ENCODE data around the gene NEB.
"Not testable (repeated sequence)": the region's sequence is repeated elsewhere in the genome, so short reads cannot be mapped to it uniquely, and the experiment has no call there.

NEB gene

DNA sequence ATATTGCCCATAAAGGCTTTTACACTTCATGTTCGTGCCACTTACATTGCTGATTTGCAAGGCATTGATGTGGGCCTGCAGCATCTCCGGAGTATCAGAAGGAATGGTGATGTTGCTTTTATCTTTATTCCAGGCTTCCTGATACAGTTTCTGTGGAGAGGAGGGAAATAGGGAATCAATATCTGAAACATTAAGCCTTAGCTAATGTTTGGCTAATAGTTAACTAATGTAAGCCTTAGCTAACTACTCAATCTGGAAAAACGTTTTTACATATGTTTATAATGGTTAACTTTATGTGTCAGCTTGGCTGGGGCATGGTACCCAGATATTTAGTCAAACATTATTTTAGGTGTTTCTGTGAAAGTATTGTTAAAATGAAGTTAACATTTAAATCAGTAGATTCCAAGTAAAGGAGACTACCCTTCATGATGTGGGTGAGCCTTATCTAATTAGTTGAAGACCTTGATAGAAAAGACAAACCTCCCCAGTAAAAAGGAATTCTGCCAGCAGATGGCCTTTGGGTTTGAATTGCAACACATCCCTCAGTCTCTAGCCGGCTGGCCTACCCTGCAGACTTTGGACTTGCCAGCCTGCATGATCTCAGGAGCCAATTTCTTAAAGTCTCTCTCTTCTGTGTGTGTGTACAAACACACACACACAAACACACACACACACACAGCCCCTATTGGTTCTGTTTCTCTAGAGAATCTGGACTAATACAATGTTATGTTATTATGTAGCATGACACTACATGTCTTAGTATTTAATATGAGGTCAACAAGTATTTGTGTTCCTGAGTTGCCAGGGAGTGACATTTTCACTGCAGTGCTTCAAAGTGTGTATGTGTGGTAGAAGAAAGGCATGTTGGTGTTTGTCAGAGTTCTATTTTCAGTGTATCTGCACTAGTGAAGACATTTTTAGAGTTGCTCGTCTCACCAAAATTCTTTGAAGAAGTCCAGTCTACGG, 126.5 kb downstream of the NEB start:
- not testable (repeated sequence) for DNase-seq

DNA sequence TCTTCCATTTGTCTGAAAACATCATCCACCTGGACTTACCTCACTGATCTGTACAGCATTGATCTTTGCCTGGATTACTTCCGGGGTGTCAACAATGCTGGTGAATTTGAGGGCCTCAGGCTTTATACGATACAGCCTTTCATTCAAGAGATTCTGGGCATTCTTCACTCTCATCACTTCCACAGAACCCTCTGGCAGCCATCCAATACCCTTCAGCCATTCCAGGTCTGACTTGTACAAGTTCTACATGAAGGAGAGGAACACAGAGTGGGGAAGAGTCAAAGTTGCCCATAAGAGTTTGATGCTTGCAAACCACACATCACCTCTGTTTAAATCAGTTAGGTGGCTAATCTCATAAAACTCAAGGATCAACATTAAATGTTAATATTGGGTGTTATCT, 130.7 kb downstream of the NEB start:
- DNase-seq: not testable (repeated sequence)

DNA sequence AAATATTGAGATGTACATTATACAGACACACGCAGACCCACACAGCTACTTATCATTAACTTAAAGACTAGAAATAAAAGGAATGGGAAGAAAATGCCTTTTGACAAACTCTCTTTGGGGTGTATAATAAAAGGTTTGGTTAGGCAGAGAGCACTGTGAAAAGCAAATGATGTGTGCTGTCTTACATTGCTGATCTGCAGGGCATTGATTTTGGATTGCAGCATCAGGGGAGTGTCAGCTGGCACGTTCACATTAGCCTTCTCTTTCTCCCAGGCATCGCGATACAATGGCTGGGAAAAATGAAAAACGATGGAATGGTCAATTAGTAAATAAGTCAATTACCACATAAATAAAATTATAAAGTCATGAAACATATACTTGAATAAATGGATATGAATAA, 131.9 kb downstream of the NEB start:
- DNase-seq: not testable (repeated sequence)

DNA sequence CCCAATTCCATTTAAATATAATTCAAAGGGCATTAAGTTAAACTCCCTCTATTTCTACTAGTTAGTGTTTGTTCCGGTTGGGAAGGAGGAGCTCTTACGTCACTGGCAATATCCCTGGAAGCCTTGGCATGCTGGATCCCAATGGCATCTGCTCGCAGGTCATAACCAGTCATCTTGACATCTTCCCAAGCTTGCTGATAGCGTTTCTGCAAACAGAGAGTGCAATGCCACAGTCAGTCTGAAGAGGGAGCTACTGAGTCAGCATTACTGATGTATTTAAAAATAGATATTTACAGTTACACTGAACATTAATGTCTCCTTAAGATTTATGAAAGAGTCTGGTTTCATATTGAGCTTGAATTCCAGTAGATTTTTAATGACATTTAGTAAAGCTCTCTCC, 132.5 kb downstream of the NEB start:
- not testable (repeated sequence) for DNase-seq

DNA sequence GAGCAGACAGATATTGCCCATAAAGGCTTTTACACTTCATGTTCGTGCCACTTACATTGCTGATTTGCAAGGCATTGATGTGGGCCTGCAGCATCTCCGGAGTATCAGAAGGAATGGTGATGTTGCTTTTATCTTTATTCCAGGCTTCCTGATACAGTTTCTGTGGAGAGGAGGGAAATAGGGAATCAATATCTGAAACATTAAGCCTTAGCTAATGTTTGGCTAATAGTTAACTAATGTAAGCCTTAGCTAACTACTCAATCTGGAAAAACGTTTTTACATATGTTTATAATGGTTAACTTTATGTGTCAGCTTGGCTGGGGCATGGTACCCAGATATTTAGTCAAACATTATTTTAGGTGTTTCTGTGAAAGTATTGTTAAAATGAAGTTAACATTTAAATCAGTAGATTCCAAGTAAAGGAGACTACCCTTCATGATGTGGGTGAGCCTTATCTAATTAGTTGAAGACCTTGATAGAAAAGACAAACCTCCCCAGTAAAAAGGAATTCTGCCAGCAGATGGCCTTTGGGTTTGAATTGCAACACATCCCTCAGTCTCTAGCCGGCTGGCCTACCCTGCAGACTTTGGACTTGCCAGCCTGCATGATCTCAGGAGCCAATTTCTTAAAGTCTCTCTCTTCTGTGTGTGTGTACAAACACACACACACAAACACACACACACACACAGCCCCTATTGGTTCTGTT, 137.2 kb downstream of the NEB start:
- DNase-seq: not testable (repeated sequence)

DNA sequence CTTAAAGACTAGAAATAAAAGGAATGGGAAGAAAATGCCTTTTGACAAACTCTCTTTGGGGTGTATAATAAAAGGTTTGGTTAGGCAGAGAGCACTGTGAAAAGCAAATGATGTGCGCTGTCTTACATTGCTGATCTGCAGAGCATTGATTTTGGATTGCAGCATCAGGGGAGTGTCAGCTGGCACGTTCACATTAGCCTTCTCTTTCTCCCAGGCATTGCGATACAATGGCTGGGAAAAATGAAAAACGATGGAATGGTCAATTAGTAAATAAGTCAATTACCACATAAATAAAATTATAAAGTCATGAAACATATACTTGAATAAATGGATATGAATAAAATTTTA, 142.4 kb downstream of the NEB start:
- DNase-seq: not testable (repeated sequence)

DNA sequence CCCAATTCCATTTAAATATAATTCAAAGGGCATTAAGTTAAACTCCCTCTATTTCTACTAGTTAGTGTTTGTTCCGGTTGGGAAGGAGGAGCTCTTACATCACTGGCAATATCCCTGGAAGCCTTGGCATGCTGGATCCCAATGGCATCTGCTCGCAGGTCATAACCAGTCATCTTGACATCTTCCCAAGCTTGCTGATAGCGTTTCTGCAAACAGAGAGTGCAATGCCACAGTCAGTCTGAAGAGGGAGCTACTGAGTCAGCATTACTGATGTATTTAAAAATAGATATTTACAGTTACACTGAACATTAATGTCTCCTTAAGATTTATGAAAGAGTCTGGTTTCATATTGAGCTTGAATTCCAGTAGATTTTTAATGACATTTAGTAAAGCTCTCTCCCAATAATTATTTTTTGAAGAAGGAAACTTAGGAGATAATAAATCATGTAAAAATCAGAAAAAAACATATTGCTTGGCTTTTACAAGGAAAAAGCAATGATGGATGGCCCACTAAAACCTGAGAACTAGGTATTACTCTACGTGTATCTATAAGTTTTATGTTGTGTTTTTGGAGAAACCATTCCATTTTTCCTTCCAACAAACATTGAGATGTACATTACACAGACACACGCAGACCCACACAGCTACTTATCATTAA, 142.9 kb downstream of the NEB start:
- not testable (repeated sequence) for DNase-seq

DNA sequence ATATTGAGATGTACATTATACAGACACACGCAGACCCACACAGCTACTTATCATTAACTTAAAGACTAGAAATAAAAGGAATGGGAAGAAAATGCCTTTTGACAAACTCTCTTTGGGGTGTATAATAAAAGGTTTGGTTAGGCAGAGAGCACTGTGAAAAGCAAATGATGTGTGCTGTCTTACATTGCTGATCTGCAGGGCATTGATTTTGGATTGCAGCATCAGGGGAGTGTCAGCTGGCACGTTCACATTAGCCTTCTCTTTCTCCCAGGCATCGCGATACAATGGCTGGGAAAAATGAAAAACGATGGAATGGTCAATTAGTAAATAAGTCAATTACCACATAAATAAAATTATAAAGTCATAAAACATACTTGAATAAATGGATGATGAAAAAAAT, 153.0 kb downstream of the NEB start:
- not testable (repeated sequence) for DNase-seq

DNA sequence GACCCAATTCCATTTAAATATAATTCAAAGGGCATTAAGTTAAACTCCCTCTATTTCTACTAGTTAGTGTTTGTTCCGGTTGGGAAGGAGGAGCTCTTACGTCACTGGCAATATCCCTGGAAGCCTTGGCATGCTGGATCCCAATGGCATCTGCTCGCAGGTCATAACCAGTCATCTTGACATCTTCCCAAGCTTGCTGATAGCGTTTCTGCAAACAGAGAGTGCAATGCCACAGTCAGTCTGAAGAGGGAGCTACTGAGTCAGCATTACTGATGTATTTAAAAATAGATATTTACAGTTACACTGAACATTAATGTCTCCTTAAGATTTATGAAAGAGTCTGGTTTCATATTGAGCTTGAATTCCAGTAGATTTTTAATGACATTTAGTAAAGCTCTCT, 153.6 kb downstream of the NEB start:
- DNase-seq: not testable (repeated sequence)

DNA sequence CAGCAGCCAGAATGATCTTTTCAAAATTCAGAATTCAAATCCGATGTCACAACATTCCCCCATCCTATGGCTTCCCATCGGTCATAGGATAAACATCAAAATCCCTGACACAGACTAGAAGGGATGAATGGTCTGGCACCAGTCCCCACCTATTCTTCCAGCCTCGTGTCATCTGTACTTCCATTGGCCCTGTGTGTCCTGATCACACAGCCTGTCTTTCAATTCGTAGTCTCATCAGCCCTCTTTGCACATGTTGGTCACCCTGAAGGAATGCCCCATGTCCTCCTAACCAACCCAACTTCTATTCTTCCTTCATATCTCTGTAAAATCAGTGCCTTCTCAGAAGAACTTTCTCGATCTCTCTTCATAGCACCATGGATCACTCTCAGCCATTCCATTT, 157.2 kb downstream of the NEB start:
- no peak for DNase-seq

DNA sequence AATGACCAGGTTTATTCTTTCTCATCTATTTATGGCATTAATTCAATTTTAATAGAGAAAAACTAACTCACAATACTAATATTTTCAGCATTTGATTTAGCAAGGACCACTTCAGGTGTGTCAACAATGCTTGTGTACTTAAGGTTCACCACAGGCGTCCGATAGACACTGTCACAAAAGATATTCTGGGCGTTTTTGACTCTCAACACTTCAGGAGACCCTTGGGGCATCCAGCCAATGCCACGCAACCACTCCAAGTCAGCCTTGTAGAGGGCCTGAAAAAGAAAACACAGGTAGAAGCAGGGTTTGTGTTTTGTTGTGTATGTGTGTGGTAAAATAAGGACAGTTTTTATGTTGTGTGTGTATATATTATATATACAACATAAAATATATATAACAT, 158.2 kb downstream of the NEB start:
- DNase-seq: no peak

DNA sequence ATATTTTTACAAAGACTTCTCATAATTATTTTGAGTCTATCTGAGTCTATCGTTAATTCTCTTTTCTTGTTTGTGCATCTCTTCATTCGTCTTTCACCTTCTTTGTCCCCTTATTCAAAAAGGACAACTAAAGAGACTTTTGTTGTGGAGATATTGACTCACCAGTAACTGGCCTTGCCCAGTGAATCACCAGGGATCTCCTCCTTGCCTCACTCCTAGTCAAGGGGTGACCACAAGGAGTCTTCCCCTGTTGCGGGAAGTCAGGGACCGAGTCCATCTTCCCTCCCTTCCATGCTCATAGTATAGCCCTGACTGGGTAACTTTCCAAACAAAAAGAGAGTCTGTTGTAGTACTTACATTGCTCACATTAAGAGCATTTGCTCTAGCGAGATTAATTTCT, 158.9 kb downstream of the NEB start:
- DNase-seq: no peak

DNA sequence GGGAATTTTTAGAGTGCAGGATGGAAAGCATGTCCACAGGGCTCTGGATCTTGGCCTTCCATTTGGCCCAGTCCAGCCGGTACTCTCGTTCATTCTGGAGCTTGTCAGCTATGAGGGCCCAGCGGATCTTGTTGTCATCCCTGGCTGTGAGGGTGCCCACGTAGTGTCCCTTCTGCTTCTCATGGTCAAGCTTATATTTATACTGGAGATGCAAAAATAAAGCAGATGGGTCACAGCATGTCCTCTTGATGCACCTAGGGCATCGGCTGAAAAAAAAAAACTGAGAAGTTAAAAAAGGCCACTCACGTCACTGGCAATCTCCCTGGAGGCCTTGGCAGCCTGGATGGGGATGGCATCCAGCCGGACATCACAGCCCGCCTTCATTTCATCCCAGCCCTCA, 164.1 kb downstream of the NEB start:
- no peak for DNase-seq

DNA sequence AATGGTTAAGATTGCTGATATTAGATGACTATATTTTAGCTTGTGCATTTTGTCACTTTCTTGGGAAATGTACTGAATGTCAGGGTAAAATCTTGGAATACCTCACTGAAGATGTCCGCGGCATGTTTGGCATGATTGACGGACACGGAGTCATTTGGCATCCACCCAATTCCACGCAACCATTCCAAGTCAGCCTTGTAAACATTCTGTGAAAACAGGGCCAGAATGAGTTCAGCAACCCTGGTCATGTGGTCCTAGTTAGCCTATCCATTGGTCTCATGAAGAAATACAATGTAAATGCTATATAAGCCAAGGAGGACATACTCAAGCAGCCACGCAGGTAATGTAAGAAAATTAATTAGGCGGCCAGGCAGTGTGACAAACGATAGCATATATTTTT, 165.1 kb downstream of the NEB start:
- DNase-seq: no peak

DNA sequence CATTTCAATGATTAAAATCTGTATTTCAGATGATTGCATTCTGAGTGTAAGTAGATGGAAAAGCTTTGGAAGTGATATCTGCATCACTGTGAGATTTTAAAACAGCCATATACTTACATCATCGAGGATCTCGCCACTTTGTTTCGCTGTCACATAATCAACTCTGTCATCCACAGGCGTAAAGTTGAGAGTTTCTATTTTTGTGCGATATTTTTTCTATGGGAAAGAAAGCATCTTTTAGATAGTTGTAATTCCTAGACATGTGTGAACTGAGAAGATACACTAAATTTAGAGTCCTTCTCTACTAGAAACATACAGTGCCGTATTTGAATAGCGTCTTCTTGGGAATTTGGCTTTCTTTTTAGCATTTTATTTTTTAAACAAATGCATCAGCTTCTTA, 165.8 kb downstream of the NEB start:
- DNase-seq: no peak

DNA sequence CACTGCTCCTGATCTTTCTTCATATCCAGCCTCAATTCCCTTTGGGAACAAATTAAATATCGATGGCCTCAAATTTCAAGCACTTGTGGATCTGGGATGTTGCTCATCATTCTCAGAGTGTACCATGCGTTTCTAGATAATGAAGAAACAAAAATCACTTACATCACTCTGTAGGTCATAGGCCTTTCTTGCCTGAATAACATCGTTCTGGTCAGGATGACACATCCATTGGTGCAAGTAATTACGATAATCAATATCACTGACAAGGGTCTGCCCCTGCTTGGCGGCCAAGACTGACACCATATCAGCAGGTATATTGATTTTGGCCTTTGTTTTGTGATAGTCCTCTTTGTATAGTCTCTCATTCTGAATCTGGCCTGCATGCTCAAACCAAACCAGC, 167.3 kb downstream of the NEB start:
- no peak for DNase-seq

DNA sequence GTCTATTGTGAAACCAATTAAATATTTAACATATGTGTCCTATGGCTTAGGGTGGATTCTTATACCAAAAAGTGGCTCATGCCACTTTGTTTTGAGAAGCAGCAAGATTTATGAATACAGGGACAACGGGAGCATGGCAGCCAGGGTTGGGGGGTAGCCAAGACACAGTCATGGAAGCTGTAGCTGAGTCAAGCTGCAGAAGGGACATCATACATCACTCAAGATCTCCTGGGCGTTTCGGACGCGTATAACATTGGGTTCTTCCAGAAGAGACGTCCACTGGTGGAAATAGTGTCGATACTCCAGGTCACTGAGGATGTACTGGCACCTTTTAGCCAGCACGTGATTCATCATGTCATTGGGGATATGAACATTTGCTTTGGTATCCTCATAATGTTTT, 171.9 kb downstream of the NEB start:
- no peak for DNase-seq

DNA sequence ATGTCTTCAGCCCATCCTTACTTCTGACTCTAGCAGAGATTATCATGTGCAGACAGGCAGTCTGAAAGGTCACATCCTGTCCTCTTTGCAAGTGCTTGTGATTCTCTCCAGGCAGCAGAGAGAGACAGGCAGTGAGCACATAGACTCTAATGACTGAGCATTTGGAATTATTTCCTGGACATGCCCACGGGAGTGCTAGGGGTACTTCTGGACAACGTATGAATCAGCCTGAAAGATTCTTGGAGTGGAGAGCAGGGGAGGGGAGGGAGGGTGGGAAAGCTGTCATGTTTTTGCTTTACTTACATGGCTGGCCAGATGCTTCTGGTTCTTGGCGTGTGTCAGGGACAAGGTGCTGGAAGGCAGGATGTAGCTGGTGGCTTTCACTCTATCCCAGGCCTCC, 174.0 kb downstream of the NEB start:
- DNase-seq: no peak

DNA sequence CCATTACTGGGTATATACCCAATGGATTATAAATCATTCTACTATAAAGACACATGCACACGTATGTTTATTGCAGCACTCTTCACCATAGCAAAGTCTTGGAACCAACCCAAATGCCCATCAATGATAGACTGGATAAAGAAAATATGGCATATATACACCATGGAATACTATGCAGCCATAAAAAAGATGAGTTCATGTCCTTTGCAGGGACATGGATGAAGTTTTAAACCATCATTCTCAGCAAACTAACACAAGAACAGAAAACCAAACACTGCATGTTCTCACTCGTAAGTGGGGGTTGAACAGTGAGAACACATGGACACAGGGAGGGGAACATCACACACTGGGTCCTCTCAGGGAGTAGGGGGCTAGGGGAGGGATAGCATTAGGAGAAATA, 174.8 kb downstream of the NEB start:
- not testable (repeated sequence) for DNase-seq

DNA sequence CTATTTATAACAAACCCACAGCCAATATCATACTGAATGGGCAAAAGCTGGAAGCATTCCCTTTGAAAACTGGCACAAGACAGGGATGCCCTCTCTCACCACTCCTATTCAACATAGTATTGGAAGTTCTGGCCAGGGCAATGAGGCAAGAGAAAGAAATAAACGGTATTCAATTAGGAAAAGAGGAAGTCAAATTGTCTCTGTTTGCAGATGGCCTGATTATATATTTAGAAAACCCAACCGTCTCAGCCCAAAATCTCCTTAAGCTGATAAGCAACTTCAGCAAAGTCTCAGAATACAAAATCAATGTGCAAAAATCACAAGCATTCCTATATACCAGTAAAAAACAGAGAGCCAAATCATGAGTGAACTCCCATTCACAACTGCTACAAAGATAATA, 176.4 kb downstream of the NEB start:
- not testable (repeated sequence) for DNase-seq

DNA sequence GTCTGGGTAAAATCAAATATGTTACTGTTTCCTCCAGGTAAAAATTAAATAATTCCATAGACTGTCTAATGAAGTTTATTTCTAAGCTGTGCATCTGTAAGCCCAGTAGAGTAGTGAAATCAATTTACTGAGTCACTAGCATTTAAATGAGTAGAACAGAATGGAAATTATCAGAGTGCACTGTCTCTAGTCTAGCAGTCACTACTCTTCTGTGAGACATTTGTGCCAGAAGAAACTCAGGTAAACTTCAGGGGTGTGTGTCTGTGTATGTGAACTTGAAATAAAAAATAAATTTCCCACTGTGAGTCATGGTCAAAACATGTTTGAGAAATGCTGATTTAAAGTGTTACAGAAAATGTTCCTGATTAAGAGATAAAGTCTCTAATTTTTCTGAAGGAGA, 178.2 kb downstream of the NEB start:
- DNase-seq: no peak

DNA sequence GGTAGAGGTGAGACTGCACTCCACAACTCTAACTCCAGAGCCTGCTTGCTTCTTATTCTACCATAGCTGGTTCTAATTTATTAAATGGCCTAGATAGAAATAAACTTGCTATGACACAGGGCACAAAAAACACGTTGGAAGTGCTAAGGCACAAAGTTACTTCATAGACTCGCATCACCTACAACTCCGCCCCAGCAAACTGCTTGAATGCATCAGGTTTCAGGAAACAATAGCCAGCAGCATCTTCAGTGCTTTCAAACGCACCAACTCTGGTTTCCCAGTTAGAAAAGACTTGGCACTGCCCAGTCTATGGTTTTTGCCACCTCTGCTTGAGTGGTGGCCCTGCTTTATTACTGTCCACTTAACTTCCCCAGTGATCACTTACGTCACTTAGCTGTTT, 182.0 kb downstream of the NEB start:
- no peak for DNase-seq

DNA sequence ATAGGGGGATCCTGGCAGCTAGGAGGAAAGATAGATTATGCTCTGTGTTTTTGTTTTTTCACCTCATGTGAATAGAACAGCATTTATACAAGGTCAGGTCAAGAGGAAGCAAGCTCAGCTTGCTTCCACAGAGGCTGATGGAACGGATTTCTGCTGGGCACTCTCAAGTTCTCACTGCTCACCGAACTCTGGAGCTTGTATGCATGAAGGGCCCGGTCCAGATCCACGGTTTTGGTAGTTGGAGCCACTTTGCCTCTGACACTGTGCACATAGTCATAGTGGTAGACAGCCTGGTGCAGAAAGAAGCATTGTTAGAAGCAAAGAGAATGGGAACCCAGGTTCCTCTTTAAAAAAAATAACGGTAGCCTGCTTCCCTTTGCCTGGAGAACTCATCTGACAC, 182.7 kb downstream of the NEB start:
- no peak for DNase-seq

DNA sequence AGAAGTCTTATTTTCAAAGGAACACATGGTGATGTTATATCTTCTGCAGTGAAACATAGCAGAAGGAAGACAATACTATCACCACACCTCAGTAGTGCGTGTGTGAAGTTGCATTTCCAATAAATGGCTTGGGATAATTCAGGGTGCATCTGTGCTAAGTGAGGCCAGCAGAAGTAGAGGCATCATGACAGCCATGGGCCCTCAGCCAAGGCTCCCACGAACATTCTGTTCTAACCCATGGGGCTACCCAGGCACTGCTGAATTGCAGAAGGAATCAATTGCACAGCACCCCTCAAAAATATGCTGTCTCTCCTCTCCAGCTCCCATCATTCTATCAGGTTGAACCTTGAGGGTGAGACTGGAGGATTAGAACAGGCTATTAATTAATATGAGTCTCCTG, 185.1 kb downstream of the NEB start:
- no peak for DNase-seq

Data from activated CD4-positive, CD25-positive, alpha-beta regulatory T cell treated with anti-CD3 and anti-CD28 coated beads, Interleukin-2, amount 50 U/mL, for 72 hours (primary cell).